Neural cell (in vitro differentiated cells): ENCODE measurements around the gene NCAM1. TPM values are rescaled to one million over a fixed set of nuclear protein-coding genes. Genes with fewer than 3 reads are reported as not detected.

ENCODE experiments used
- H2AFZ ChIP-seq: fragments of 200-600, 300-800 bp; sonication (generic), shearing (Covaris generic); 2 replicates; pipeline ENCODE4 v1.6.0; 2014; ENCODE audit warnings: low read depth, mild to moderate bottlenecking, antibody characterized with exemption, low read length, moderate library complexity
- H3F3A ChIP-seq: fragments of 200-600 bp; shearing (Covaris generic); 2 replicates; pipeline ENCODE4 v1.6.1; 2016; ENCODE audit warnings: mild to moderate bottlenecking, moderate library complexity, mixed read lengths, antibody characterized with exemption, low read length; ENCODE audit not compliant: insufficient read depth, poor library complexity, severe bottlenecking
- H3K27ac ChIP-seq: fragments of 200-600, 300-800 bp; sonication (generic), shearing (Covaris generic); 2 replicates; pipeline ENCODE4 v1.5.1; 2014; ENCODE audit warnings: mild to moderate bottlenecking, low read length, moderate library complexity
- H3K27me3 ChIP-seq: fragments of 300-800, 200-600 bp; sonication (generic), shearing (Covaris generic); 2 replicates; pipeline ENCODE4 v1.6.0; 2014; ENCODE audit warnings: mild to moderate bottlenecking, low read depth, low read length, moderate library complexity; ENCODE audit not compliant: insufficient read depth
- H3K36me3 ChIP-seq: fragments of 300-800, 200-600 bp; sonication (generic), shearing (Covaris generic); 2 replicates; pipeline ENCODE4 v1.5.1; 2014; ENCODE audit warnings: mild to moderate bottlenecking, antibody characterized with exemption, low read length, moderate library complexity; ENCODE audit not compliant: insufficient read depth
- H3K4me2 ChIP-seq: fragments of 300-800, 200-600 bp; sonication (generic), shearing (Covaris generic); 2 replicates; pipeline ENCODE4 v1.6.0; 2014; ENCODE audit warnings: mild to moderate bottlenecking, low read length
- H3K4me3 ChIP-seq: fragments of 300-800, 200-600 bp; sonication (generic), shearing (Covaris generic); 2 replicates; pipeline ENCODE4 v1.5.1; 2014; ENCODE audit warnings: mild to moderate bottlenecking, low read length, moderate library complexity
- H3K79me2 ChIP-seq: fragments of 200-600 bp; shearing (Covaris generic); replicated peaks from 2 replicates; pipeline ENCODE4 v1.6.0; 2014; ENCODE audit warnings: mild to moderate bottlenecking, low read length, moderate library complexity; ENCODE audit not compliant: insufficient read depth
- H3K9ac ChIP-seq: fragments of 300-800, 200-600 bp; sonication (generic), shearing (Covaris generic); 2 replicates; pipeline ENCODE4 v1.6.1; 2016; ENCODE audit warnings: mild to moderate bottlenecking, low read length, mixed read lengths
- H3K9me2 ChIP-seq: fragments of 200-600 bp; shearing (Covaris generic); 2 replicates; pipeline ENCODE4 v1.6.1; 2016; ENCODE audit warnings: mild to moderate bottlenecking, low read length, mixed read lengths; ENCODE audit not compliant: insufficient read depth
- H3K9me3 ChIP-seq: fragments of 200-600, 300-800 bp; sonication (generic), shearing (Covaris generic); 2 replicates; pipeline ENCODE4 v1.6.1; 2016; ENCODE audit warnings: mild to moderate bottlenecking, mixed run types, low read length, moderate library complexity, mixed read lengths
- H4K20me1 ChIP-seq: fragments of 200-600 bp; shearing (Covaris generic); 2 replicates; pipeline ENCODE4 v1.6.1; 2016; ENCODE audit warnings: mild to moderate bottlenecking, mixed run types; ENCODE audit not compliant: insufficient read depth
- EP300 ChIP-seq: fragments of 450-650 bp; conservative IDR thresholded peaks from 2 replicates; pipeline ENCODE4 v1.6.1; 2014; ENCODE audit warnings: antibody characterized with exemption, mild to moderate bottlenecking, moderate library complexity; ENCODE audit not compliant: poor library complexity, severe bottlenecking
- EZH2 ChIP-seq: fragments of 200-600, 300-800 bp; shearing (Covaris generic), sonication (generic); IDR thresholded peaks from 2 replicates; pipeline ENCODE4 v1.6.1; 2014; ENCODE audit warnings: antibody characterized with exemption, low read length, borderline replicate concordance, mild to moderate bottlenecking; ENCODE audit not compliant: insufficient read depth, poor library complexity, severe bottlenecking
- MXI1 ChIP-seq: fragments of 450-650 bp; conservative IDR thresholded peaks from 2 replicates; pipeline ENCODE4 v1.6.1; 2014; ENCODE audit warnings: antibody characterized with exemption, mild to moderate bottlenecking; ENCODE audit not compliant: poor library complexity, severe bottlenecking
- POLR2AphosphoS5 ChIP-seq: IDR thresholded peaks from 2 replicates; pipeline ENCODE4 v1.6.1; 2012
- RAD21 ChIP-seq: fragments of 450-650 bp; conservative IDR thresholded peaks from 2 replicates; pipeline ENCODE4 v1.6.1; 2014; ENCODE audit warnings: antibody characterized with exemption, mild to moderate bottlenecking, moderate library complexity
- SMC3 ChIP-seq: fragments of 450-650 bp; conservative IDR thresholded peaks from 2 replicates; pipeline ENCODE4 v1.6.1; 2014; ENCODE audit warnings: antibody characterized with exemption, mild to moderate bottlenecking, moderate library complexity; ENCODE audit not compliant: poor library complexity
- TAF1 ChIP-seq: IDR thresholded peaks from 2 replicates; pipeline ENCODE4 v1.6.1; 2012; ENCODE audit warnings: low read depth
- polyA plus RNA-seq: library from polyadenylated mRNA; depleted of rRNA; stranded (reverse); fragments of >200 nt; gene quantifications from 2 replicates; pipeline ENCODE4 v1.2.3, GENCODE V29; 2014
- TF ChIP-seq, protein P1 (sequence below): fragments of 450-650 bp; IDR thresholded peaks from 2 replicates; pipeline ENCODE4 v1.5.1; 2014; ENCODE audit warnings: antibody characterized with exemption, mild to moderate bottlenecking, moderate library complexity; ENCODE audit not compliant: poor library complexity, severe bottlenecking
- TF ChIP-seq, protein P2 (sequence below): IDR thresholded peaks from 2 replicates; pipeline ENCODE4 v1.6.1; 2012; ENCODE audit warnings: borderline replicate concordance

The NCAM1 gene
- polyA plus RNA-seq, 1 donor from 2014 or later, result 120 TPM

DNA sequence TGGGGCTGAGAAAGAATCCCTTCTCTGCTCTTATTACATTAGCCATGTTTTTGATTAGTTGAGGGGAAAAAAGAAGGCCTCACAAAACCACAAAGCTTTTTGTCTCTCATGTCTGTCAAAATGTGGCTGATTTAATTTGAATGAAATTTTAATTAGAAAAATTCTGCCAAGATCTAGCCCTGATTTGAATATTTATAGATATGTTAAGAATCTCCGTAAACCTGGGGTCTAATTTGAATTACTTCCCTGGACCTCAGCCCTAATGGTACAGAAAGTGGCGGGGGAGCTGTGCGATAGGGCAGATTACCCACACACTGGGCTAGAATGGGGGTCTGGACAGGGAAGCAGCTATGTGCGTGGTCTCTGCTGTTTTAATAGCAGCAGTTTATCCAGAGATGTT is 211.9 kb downstream of the NCAM1 start:
- Histone ChIP-seq H3K79me2 (peaks cover 41% of the 10 kb centered on the region), H3K36me3 (no peaks in the 10 kb centered on the region), H4K20me1 (peaks cover 11% of the 10 kb centered on the region), H3K9me2 (no peaks in the 10 kb centered on the region), H3K4me3 (no peak overlapping the region), H3K9me3 (no peaks in the 10 kb centered on the region), H3F3A (no peaks in the 10 kb centered on the region), H3K4me2 (no peak overlapping the region), H3K9ac (no peak overlapping the region), H2AFZ (no peak overlapping the region), H3K27me3 (no peaks in the 10 kb centered on the region), H3K27ac (no peak overlapping the region)
- no peak for TF ChIP-seq MXI1

DNA sequence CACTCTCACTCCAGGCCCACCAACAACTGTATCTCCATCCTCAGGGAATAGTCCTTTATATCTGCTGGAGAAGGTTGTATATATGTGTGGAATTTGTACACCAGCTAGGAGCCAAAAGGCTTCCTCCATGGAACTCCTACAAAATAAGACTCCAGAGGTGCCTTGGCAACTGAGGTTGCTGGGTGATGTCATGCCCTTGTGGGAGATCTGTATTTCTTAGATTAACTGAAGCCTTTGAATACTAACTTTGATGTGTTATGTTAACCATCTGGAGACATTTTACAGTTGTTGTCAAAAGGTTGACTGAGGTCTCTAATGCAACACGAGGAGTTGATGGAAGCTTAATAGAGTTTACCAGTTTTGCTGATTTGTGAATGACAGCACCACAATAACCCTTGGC is 213.7 kb downstream of the NCAM1 start:
- Histone ChIP-seq H3K9me3 (no peaks in the 10 kb centered on the region), H2AFZ (no peak overlapping the region), H3K4me3 (no peak overlapping the region), H3F3A (no peaks in the 10 kb centered on the region), H3K27ac (no peak overlapping the region), H3K9ac (no peak overlapping the region), H3K4me2 (no peak overlapping the region), H3K79me2 (peaks cover 40% of the 10 kb centered on the region), H3K36me3 (no peaks in the 10 kb centered on the region), H3K27me3 (no peaks in the 10 kb centered on the region), H3K9me2 (no peaks in the 10 kb centered on the region), H4K20me1 (peaks cover 7% of the 10 kb centered on the region)
- TF ChIP-seq, protein P1, sequence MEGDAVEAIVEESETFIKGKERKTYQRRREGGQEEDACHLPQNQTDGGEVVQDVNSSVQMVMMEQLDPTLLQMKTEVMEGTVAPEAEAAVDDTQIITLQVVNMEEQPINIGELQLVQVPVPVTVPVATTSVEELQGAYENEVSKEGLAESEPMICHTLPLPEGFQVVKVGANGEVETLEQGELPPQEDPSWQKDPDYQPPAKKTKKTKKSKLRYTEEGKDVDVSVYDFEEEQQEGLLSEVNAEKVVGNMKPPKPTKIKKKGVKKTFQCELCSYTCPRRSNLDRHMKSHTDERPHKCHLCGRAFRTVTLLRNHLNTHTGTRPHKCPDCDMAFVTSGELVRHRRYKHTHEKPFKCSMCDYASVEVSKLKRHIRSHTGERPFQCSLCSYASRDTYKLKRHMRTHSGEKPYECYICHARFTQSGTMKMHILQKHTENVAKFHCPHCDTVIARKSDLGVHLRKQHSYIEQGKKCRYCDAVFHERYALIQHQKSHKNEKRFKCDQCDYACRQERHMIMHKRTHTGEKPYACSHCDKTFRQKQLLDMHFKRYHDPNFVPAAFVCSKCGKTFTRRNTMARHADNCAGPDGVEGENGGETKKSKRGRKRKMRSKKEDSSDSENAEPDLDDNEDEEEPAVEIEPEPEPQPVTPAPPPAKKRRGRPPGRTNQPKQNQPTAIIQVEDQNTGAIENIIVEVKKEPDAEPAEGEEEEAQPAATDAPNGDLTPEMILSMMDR, result no peak
- no peak for TF ChIP-seq MXI1
- no peak for TF ChIP-seq RAD21
- no peak for TF ChIP-seq SMC3
- no peak for TF ChIP-seq EZH2
- no peak for TF ChIP-seq POLR2AphosphoS5
- TF ChIP-seq, protein P2, sequence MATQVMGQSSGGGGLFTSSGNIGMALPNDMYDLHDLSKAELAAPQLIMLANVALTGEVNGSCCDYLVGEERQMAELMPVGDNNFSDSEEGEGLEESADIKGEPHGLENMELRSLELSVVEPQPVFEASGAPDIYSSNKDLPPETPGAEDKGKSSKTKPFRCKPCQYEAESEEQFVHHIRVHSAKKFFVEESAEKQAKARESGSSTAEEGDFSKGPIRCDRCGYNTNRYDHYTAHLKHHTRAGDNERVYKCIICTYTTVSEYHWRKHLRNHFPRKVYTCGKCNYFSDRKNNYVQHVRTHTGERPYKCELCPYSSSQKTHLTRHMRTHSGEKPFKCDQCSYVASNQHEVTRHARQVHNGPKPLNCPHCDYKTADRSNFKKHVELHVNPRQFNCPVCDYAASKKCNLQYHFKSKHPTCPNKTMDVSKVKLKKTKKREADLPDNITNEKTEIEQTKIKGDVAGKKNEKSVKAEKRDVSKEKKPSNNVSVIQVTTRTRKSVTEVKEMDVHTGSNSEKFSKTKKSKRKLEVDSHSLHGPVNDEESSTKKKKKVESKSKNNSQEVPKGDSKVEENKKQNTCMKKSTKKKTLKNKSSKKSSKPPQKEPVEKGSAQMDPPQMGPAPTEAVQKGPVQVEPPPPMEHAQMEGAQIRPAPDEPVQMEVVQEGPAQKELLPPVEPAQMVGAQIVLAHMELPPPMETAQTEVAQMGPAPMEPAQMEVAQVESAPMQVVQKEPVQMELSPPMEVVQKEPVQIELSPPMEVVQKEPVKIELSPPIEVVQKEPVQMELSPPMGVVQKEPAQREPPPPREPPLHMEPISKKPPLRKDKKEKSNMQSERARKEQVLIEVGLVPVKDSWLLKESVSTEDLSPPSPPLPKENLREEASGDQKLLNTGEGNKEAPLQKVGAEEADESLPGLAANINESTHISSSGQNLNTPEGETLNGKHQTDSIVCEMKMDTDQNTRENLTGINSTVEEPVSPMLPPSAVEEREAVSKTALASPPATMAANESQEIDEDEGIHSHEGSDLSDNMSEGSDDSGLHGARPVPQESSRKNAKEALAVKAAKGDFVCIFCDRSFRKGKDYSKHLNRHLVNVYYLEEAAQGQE, result no peak
- no peak for TF ChIP-seq EP300
- TF ChIP-seq TAF1, result no peak
